ENCODE results near the gene MAN2B2. TPM values are rescaled to one million over a fixed set of nuclear protein-coding genes. Genes with fewer than 3 reads are reported as not detected.

The MAN2B2 gene
- total RNA-seq, 2 experiments from 2014 or later = 13.7 to 19.4 TPM

DNA sequence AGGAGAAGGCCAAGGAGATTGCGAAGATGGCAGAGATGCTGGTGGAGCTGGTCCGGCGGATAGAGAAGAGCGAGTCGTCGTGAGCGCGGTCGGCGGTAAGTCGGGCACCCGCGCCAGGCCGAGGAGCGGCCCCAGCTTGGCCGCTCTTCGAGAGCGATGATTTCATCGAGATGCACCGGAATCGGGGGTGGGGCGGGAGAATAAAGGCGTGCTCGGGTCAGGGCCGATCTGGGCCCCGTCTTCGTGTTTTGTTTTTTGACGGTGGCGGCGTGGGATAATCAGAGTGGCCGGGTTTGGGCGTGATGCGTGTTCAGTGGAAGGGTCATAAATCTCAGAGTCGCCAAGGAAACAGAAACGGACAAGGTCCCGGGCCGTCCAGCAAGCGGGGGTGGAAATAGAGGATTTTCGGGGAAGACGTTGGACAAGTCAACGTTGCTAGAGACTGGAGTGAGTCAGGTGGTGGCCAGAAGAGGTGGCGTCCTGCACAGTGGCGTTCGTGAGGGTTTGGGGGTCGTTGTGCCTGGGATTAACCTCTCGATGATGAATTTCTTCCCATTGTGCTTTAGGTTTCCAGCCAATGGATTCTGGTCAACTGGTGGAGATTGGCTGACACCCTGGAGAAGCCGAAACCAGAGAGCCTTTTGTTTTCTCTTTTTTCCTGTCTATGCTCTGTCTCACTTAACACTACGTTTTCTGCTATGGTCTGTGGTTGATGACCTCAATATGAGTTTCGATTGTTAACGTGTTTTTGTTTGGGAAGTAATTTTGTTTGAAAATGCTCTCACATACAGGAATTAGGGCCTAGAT is 66.4 kb downstream of the MAN2B2 start:
- H4K20me1 ChIP-seq (ENCODE audit: insufficient read depth, low read length) = peaks cover 18% of the 10 kb centered on the region
- peaks cover 19% of the 10 kb centered on the region for H3K4me1 ChIP-seq (ENCODE audit: insufficient read depth, low read length, poor library complexity, severe bottlenecking)
- no peak for TF ChIP-seq EZH2phosphoT487 (IDR thresholded peaks at IDR 0.05; ENCODE audit: borderline replicate concordance, low read depth, low read length)
- TF ChIP-seq, protein P1, sequence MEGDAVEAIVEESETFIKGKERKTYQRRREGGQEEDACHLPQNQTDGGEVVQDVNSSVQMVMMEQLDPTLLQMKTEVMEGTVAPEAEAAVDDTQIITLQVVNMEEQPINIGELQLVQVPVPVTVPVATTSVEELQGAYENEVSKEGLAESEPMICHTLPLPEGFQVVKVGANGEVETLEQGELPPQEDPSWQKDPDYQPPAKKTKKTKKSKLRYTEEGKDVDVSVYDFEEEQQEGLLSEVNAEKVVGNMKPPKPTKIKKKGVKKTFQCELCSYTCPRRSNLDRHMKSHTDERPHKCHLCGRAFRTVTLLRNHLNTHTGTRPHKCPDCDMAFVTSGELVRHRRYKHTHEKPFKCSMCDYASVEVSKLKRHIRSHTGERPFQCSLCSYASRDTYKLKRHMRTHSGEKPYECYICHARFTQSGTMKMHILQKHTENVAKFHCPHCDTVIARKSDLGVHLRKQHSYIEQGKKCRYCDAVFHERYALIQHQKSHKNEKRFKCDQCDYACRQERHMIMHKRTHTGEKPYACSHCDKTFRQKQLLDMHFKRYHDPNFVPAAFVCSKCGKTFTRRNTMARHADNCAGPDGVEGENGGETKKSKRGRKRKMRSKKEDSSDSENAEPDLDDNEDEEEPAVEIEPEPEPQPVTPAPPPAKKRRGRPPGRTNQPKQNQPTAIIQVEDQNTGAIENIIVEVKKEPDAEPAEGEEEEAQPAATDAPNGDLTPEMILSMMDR (conservative IDR thresholded peaks at IDR 0.05; ENCODE audit: low read length) = no peak
- H3K9me2 ChIP-seq (ENCODE audit: insufficient read depth, low read length) = no peaks in the 10 kb centered on the region
- ChIA-PET POLR2A (interaction anchor here (0.6 to 3.2 kb wide), 9 partner anchors 8 to 92 kb away, joined by 3 to 12 read pairs (median 4); a partner anchor contains a TSS), CTCF (ENCODE audit: unreplicated experiment) (no interaction called here)
- H3K27ac ChIP-seq (ENCODE audit: low read depth, low read length, poor library complexity, severe bottlenecking) = peak overlapping the region; percentile 83
- no peak overlapping the region for H2AFZ ChIP-seq (ENCODE audit: low read length)
- H3K79me2 ChIP-seq (ENCODE audit: insufficient read depth, low read depth, low read length) = peaks cover 27% of the 10 kb centered on the region
- DNase-seq (ENCODE audit: low spot score) = peak; percentile 52
- H3K4me2 ChIP-seq (ENCODE audit: low read length) = peak overlapping the region; percentile 95
- H3K9me3 ChIP-seq (ENCODE audit: low read length) = no peaks in the 10 kb centered on the region
- intact Hi-C loops (cut with micrococcal nuclease; ENCODE audit: unreplicated experiment) = loop anchor here (2.0 to 10.0 kb wide), 3 partner anchors 75 to 343 kb away; partner anchors contain the start of genes BLOC1S4 and KIAA0232
- peaks cover 29% of the 10 kb centered on the region for H3K36me3 ChIP-seq (ENCODE audit: insufficient read depth, low read length)
- peak overlapping the region; percentile 87 for H3K4me3 ChIP-seq (ENCODE audit: low read depth, low read length, poor library complexity, severe bottlenecking)
- no TSS peak for BruUV-seq (replicated peaks)

DNA sequence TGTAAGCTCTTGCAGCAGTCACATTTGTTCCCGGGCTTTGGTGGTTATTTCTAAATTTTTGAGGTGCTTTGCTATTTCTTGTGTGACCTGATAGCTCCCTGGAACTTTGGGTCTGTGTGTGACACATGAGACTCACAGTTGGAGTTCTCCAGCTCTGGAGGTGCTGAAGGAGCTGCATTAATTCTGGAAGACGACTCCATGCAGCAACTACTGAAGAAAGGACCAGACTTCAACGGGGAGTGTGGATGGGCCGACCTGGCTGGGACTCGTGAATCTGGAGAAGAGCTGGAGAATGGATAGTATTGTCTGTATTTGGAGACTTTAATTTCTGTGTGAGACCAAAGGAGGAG is 67.0 kb downstream of the MAN2B2 start:
- intact Hi-C loops (cut with micrococcal nuclease; ENCODE audit: unreplicated experiment) = loop anchor here (2.0 to 10.0 kb wide), 3 partner anchors 75 to 343 kb away; partner anchors contain the start of genes BLOC1S4 and KIAA0232
- Histone ChIP-seq H3K4me2 (ENCODE audit: low read length) (peak overlapping the region; percentile 95), H3K36me3 (ENCODE audit: insufficient read depth, low read length) (peaks cover 29% of the 10 kb centered on the region), H4K20me1 (ENCODE audit: insufficient read depth, low read length) (peaks cover 18% of the 10 kb centered on the region), H3K27ac (ENCODE audit: low read depth, low read length, poor library complexity, severe bottlenecking) (no peak overlapping the region), H2AFZ (ENCODE audit: low read length) (no peak overlapping the region), H3K9me3 (ENCODE audit: low read length) (no peaks in the 10 kb centered on the region), H3K79me2 (ENCODE audit: insufficient read depth, low read depth, low read length) (peaks cover 27% of the 10 kb centered on the region), H3K9me2 (ENCODE audit: insufficient read depth, low read length) (no peaks in the 10 kb centered on the region), H3K4me1 (ENCODE audit: insufficient read depth, low read length, poor library complexity, severe bottlenecking) (peaks cover 19% of the 10 kb centered on the region), H3K4me3 (ENCODE audit: low read depth, low read length, poor library complexity, severe bottlenecking) (peak overlapping the region; percentile 87)
- DNase-seq (ENCODE audit: low spot score) = no peak
- TF ChIP-seq EZH2phosphoT487 (IDR thresholded peaks at IDR 0.05; ENCODE audit: borderline replicate concordance, low read depth, low read length) = no peak
- TF ChIP-seq, protein P1 (conservative IDR thresholded peaks at IDR 0.05; ENCODE audit: low read length) = no peak
- CTCF ChIA-PET (ENCODE audit: unreplicated experiment) = interaction anchor here (0.7 kb wide), 1 partner anchor 8 kb away, joined by 3 read pairs; no protein-coding TSS in a partner anchor
- BruUV-seq (replicated peaks) = no TSS peak
- POLR2A ChIA-PET = interaction anchor here (0.6 to 3.2 kb wide), 5 partner anchors 9 to 93 kb away, joined by 3 to 12 read pairs (median 3); a partner anchor contains a TSS
